Esophagus squamous epithelium (tissue), 4 donors: ENCODE results near the gene OR10C1.

Source experiments
- POLR2A ChIP-seq, 4 donors: fragments of 450-650 bp; IDR thresholded peaks; one replicate each; pipeline ENCODE4 v1.6.1; 2017; ENCODE audit warnings: antibody characterized with exemption in 4 of 4, mild to moderate bottlenecking in 4 of 4, moderate library complexity in 3 of 4
- TF ChIP-seq, protein P1 (sequence below), 6 experiments: fragments of 450-650 bp in 4 of 6; fragments of 200-600 bp in 2 of 6; sonication (generic) in 2 of 6; IDR thresholded peaks; one replicate each; pipeline ENCODE4 v1.5.1; 2016 to 2019; ENCODE audit warnings: antibody characterized with exemption in 6 of 6, mild to moderate bottlenecking in 4 of 6, moderate library complexity in 4 of 6

- TF ChIP-seq, protein P1, sequence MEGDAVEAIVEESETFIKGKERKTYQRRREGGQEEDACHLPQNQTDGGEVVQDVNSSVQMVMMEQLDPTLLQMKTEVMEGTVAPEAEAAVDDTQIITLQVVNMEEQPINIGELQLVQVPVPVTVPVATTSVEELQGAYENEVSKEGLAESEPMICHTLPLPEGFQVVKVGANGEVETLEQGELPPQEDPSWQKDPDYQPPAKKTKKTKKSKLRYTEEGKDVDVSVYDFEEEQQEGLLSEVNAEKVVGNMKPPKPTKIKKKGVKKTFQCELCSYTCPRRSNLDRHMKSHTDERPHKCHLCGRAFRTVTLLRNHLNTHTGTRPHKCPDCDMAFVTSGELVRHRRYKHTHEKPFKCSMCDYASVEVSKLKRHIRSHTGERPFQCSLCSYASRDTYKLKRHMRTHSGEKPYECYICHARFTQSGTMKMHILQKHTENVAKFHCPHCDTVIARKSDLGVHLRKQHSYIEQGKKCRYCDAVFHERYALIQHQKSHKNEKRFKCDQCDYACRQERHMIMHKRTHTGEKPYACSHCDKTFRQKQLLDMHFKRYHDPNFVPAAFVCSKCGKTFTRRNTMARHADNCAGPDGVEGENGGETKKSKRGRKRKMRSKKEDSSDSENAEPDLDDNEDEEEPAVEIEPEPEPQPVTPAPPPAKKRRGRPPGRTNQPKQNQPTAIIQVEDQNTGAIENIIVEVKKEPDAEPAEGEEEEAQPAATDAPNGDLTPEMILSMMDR (IDR thresholded peaks at IDR 0.05): no peak
- TF ChIP-seq POLR2A (IDR thresholded peaks at IDR 0.05): no peak
Measured at GRCh38 chr6:29419516-29419915, 19.6 kb upstream of the OR10C1 start.
